ENCODE results near the gene IPCEF1. TPM values are rescaled to one million over a fixed set of nuclear protein-coding genes. Genes with fewer than 3 reads are reported as not detected.

Gene IPCEF1, protein sequence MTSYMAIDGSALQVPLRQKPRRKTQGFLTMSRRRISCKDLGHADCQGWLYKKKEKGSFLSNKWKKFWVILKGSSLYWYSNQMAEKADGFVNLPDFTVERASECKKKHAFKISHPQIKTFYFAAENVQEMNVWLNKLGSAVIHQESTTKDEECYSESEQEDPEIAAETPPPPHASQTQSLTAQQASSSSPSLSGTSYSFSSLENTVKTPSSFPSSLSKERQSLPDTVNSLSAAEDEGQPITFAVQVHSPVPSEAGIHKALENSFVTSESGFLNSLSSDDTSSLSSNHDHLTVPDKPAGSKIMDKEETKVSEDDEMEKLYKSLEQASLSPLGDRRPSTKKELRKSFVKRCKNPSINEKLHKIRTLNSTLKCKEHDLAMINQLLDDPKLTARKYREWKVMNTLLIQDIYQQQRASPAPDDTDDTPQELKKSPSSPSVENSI
- 0.08 TPM in 1 of 2 replicates, not detected in the other for total RNA-seq

DNA sequence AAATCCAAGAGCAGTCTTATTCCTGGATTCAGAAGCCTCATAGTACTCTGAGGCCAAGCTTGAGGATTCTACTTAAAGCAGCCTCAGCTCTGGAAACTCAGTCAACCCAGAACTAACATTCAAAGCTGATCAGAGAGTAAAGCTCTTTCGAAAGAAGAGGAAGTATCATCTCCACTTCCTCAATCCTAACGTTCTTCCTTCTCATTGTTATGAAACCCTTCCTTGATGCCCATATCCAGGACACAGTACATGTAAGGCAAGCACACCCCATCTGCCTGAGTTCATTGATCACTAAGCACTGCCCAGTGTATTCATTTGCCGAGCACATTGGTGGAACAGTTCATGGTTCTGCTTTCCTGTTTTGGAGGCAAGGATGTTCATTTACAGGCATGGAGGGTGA is at the start of gene IPCEF1:
Gene IPCEF1, minus strand, starts transcription at position 114 of the 400 bp plus-strand sequence. CDS start 90,856 bp downstream, outside the sequence.

Other genes starting within 250 kb of the IPCEF1 start
- gene CNKSR3, start 153.9 kb upstream of the IPCEF1 start, total RNA-seq: 1.8 and 4.5 TPM in 2 replicates

All from epithelial cell of alveolus of lung (primary cell).